Measurements from ENCODE around the gene GPATCH8. TPM values are rescaled to one million over a fixed set of nuclear protein-coding genes. Genes with fewer than 3 reads are reported as not detected.

GPATCH8 gene
- total RNA-seq, 5 donors from 2014 or later (not counting 1 experiment from before 2014, with no cell fraction given), result 68.1 to 86.0 (median 69.0) TPM

- Mint-ChIP-seq H3K27ac (no peak overlapping the region), H3K36me3 (no peaks in the 10 kb centered on the region), H3K9me3 (no peaks in the 10 kb centered on the region), H3K4me1 (peaks cover 13 to 27% (median 21%) of the 10 kb centered on the region in 3 donors), H3K27me3 (peaks cover 5 to 7% of the 10 kb centered on the region in 2 donors), H3K4me3 (peak overlapping the region; percentile 68 to 77 (median 71))
- ATAC-seq (replicated peaks in 1 of 4) (no peak), DNase-seq (no peak)
- WGBS (ENCODE audit: insufficient coverage), result 47% methylated on average over 4 of the region's 10 CpGs
- no peak overlapping the region for H3K4me3 ChIP-seq (ENCODE audit: control insufficient read depth in 1 of 2, extremely low read depth in 1 of 2, low read length in 1 of 2)
- POLR2A ChIA-PET, result no interaction called here
- no peaks in the 10 kb centered on the region for H3K9me3 ChIP-seq
- H3K27ac ChIP-seq (ENCODE audit: low read length), result no peak overlapping the region
- H3K27me3 ChIP-seq (replicated peaks in 1 of 2; ENCODE audit: control insufficient read depth in 2 of 2, extremely low read depth in 1 of 2, insufficient read depth in 2 of 2, low read length in 1 of 2), result peaks cover 7 to 38% of the 10 kb centered on the region in 2 experiments
- H3K4me1 ChIP-seq (ENCODE audit: control insufficient read depth in 1 of 2, extremely low read depth in 1 of 2, insufficient read depth in 2 of 2, low read length in 2 of 2), result peaks cover 2 to 17% of the 10 kb centered on the region in 2 experiments
- CTCF ChIA-PET, result interaction anchor here in 1 of 2 donors (1.7 kb wide), 1 partner anchor 23 kb away, joined by 6 read pairs; the partner anchor contains the start of gene FAM171A2
- H3K36me3 ChIP-seq (ENCODE audit: control insufficient read depth in 2 of 2, extremely low read depth in 1 of 2, insufficient read depth in 1 of 2, low read length in 1 of 2), result no peaks in the 10 kb centered on the region
These were observed 117.1 kb downstream of the GPATCH8 start for GRCh38 chr17:44386182-44386525.

GRCh38 chr17:44385287-44386181, 117.7 kb downstream of the GPATCH8 start:
- peaks cover 2 to 17% of the 10 kb centered on the region in 2 experiments for H3K4me1 ChIP-seq (ENCODE audit: control insufficient read depth in 1 of 2, extremely low read depth in 1 of 2, insufficient read depth in 2 of 2, low read length in 2 of 2)
- peak overlapping the region; percentile 68 to 77 (median 71) for H3K4me3 Mint-ChIP-seq
- peaks cover 7 to 41% of the 10 kb centered on the region in 2 experiments for H3K27me3 ChIP-seq (replicated peaks in 1 of 2; ENCODE audit: control insufficient read depth in 2 of 2, extremely low read depth in 1 of 2, insufficient read depth in 2 of 2, low read length in 1 of 2)
- peaks cover 5 to 7% of the 10 kb centered on the region in 2 donors for H3K27me3 Mint-ChIP-seq
- peak overlapping the region; percentile 53 to 57 for H3K4me3 ChIP-seq (ENCODE audit: control insufficient read depth in 1 of 2, extremely low read depth in 1 of 2, low read length in 1 of 2)
- POLR2A ChIA-PET, result no interaction called here
- peak; percentile 91 to 95 (median 92) for ATAC-seq (replicated peaks in 1 of 4)
- WGBS (ENCODE audit: insufficient coverage), result 12% methylated on average over 68 of the region's 68 CpGs
- no peak overlapping the region for H3K27ac ChIP-seq (ENCODE audit: low read length)
- no peaks in the 10 kb centered on the region for H3K9me3 Mint-ChIP-seq
- CTCF ChIA-PET, result interaction anchor here in 1 of 2 donors (0.7 to 1.7 kb wide), 3 partner anchors 22 to 262 kb away, joined by 3 to 9 read pairs (median 6); partner anchors contain the start of genes FAM171A2 and HDAC5
- no peak overlapping the region for H3K27ac Mint-ChIP-seq
- peaks cover 13 to 27% (median 21%) of the 10 kb centered on the region in 3 donors for H3K4me1 Mint-ChIP-seq
- H3K9me3 ChIP-seq, result no peaks in the 10 kb centered on the region
- DNase-seq, result peak; percentile 54 to 90 (median 76)
- H3K36me3 ChIP-seq (ENCODE audit: control insufficient read depth in 2 of 2, extremely low read depth in 1 of 2, insufficient read depth in 1 of 2, low read length in 1 of 2), result no peaks in the 10 kb centered on the region
- no peaks in the 10 kb centered on the region for H3K36me3 Mint-ChIP-seq

GRCh38 chr17:44384823-44385286, 118.4 kb downstream of the GPATCH8 start:
- 13% methylated on average over 26 of the region's 26 CpGs for WGBS (ENCODE audit: insufficient coverage)
- ATAC-seq (replicated peaks in 1 of 4), result peak in 1 of 4 experiments; percentile 17
- Histone ChIP-seq H3K4me1 (ENCODE audit: control insufficient read depth in 1 of 2, extremely low read depth in 1 of 2, insufficient read depth in 2 of 2, low read length in 2 of 2) (peaks cover 2 to 17% of the 10 kb centered on the region in 2 experiments), H3K36me3 (ENCODE audit: control insufficient read depth in 2 of 2, extremely low read depth in 1 of 2, insufficient read depth in 1 of 2, low read length in 1 of 2) (no peaks in the 10 kb centered on the region), H3K9me3 (no peaks in the 10 kb centered on the region), H3K27ac (ENCODE audit: low read length) (no peak overlapping the region), H3K27me3 (replicated peaks in 1 of 2; ENCODE audit: control insufficient read depth in 2 of 2, extremely low read depth in 1 of 2, insufficient read depth in 2 of 2, low read length in 1 of 2) (peaks cover 7 to 48% of the 10 kb centered on the region in 2 experiments), H3K4me3 (ENCODE audit: control insufficient read depth in 1 of 2, extremely low read depth in 1 of 2, low read length in 1 of 2) (peak overlapping the region; percentile 53 to 57)
- Mint-ChIP-seq H3K27ac (no peak overlapping the region), H3K9me3 (no peaks in the 10 kb centered on the region), H3K27me3 (peaks cover 5 to 7% of the 10 kb centered on the region in 2 donors), H3K4me1 (peaks cover 13 to 22% (median 21%) of the 10 kb centered on the region in 3 donors), H3K36me3 (no peaks in the 10 kb centered on the region), H3K4me3 (peak overlapping the region; percentile 68 to 77 (median 71))
- ChIA-PET CTCF (interaction anchor here in 1 of 2 donors (0.7 kb wide), 1 partner anchor 133 kb away, joined by 9 read pairs; no protein-coding TSS in a partner anchor), POLR2A (no interaction called here)
- peak in 1 of 35 experiments; percentile 13 for DNase-seq

- Histone ChIP-seq H3K27ac (ENCODE audit: low read length) (no peak overlapping the region), H3K4me3 (ENCODE audit: control insufficient read depth in 1 of 2, extremely low read depth in 1 of 2, low read length in 1 of 2) (no peak overlapping the region), H3K36me3 (ENCODE audit: control insufficient read depth in 2 of 2, extremely low read depth in 1 of 2, insufficient read depth in 1 of 2, low read length in 1 of 2) (no peaks in the 10 kb centered on the region), H3K4me1 (ENCODE audit: control insufficient read depth in 1 of 2, extremely low read depth in 1 of 2, insufficient read depth in 2 of 2, low read length in 2 of 2) (peaks cover 2 to 17% of the 10 kb centered on the region in 2 experiments), H3K9me3 (no peaks in the 10 kb centered on the region), H3K27me3 (replicated peaks in 1 of 2; ENCODE audit: control insufficient read depth in 2 of 2, extremely low read depth in 1 of 2, insufficient read depth in 2 of 2, low read length in 1 of 2) (peaks cover 7 to 51% of the 10 kb centered on the region in 2 experiments)
- ChIA-PET POLR2A (no interaction called here), CTCF (no interaction called here)
- Mint-ChIP-seq H3K36me3 (no peaks in the 10 kb centered on the region), H3K9me3 (no peaks in the 10 kb centered on the region), H3K4me3 (peak overlapping the region; percentile 58 to 77 (median 66)), H3K4me1 (peaks cover 11 to 17% (median 16%) of the 10 kb centered on the region in 3 donors), H3K27me3 (peaks cover under 1 to 7% of the 10 kb centered on the region in 2 donors), H3K27ac (no peak overlapping the region)
- DNase-seq (no peak), ATAC-seq (replicated peaks in 1 of 4) (no peak)
- 69% methylated on average over 21 of the region's 29 CpGs for WGBS (ENCODE audit: insufficient coverage)
These were observed 118.9 kb downstream of the GPATCH8 start for GRCh38 chr17:44384281-44384822.

GRCh38 chr17:44383861-44384260, 119.3 kb downstream of the GPATCH8 start:
- Histone ChIP-seq H3K4me3 (ENCODE audit: control insufficient read depth in 1 of 2, extremely low read depth in 1 of 2, low read length in 1 of 2) (no peak overlapping the region), H3K9me3 (no peaks in the 10 kb centered on the region), H3K27me3 (replicated peaks in 1 of 2; ENCODE audit: control insufficient read depth in 2 of 2, extremely low read depth in 1 of 2, insufficient read depth in 2 of 2, low read length in 1 of 2) (peaks cover 7 to 51% of the 10 kb centered on the region in 2 experiments), H3K36me3 (ENCODE audit: control insufficient read depth in 2 of 2, extremely low read depth in 1 of 2, insufficient read depth in 1 of 2, low read length in 1 of 2) (no peaks in the 10 kb centered on the region), H3K27ac (ENCODE audit: low read length) (no peak overlapping the region), H3K4me1 (ENCODE audit: control insufficient read depth in 1 of 2, extremely low read depth in 1 of 2, insufficient read depth in 2 of 2, low read length in 2 of 2) (peaks cover 2 to 17% of the 10 kb centered on the region in 2 experiments)
- WGBS (ENCODE audit: insufficient coverage), result 90% methylated on average over 4 of the region's 16 CpGs
- no peaks in the 10 kb centered on the region for H3K9me3 Mint-ChIP-seq
- no peak overlapping the region for H3K4me3 Mint-ChIP-seq
- peaks cover 11 to 15% (median 15%) of the 10 kb centered on the region in 3 donors for H3K4me1 Mint-ChIP-seq
- no peak overlapping the region for H3K27ac Mint-ChIP-seq
- ATAC-seq (replicated peaks in 1 of 4), result no peak
- H3K27me3 Mint-ChIP-seq, result peaks cover 0 to 7% of the 10 kb centered on the region in 2 donors
- CTCF ChIA-PET, result no interaction called here
- no peak for DNase-seq
- H3K36me3 Mint-ChIP-seq, result no peaks in the 10 kb centered on the region
- POLR2A ChIA-PET, result no interaction called here

GRCh38 chr17:44383363-44383762, 119.8 kb downstream of the GPATCH8 start:
- Histone ChIP-seq H3K4me3 (ENCODE audit: control insufficient read depth in 1 of 2, extremely low read depth in 1 of 2, low read length in 1 of 2) (no peak overlapping the region), H3K27me3 (replicated peaks in 1 of 2; ENCODE audit: control insufficient read depth in 2 of 2, extremely low read depth in 1 of 2, insufficient read depth in 2 of 2, low read length in 1 of 2) (peaks cover 7 to 51% of the 10 kb centered on the region in 2 experiments), H3K36me3 (ENCODE audit: control insufficient read depth in 2 of 2, extremely low read depth in 1 of 2, insufficient read depth in 1 of 2, low read length in 1 of 2) (no peaks in the 10 kb centered on the region), H3K27ac (ENCODE audit: low read length) (no peak overlapping the region), H3K4me1 (ENCODE audit: control insufficient read depth in 1 of 2, extremely low read depth in 1 of 2, insufficient read depth in 2 of 2, low read length in 2 of 2) (peaks cover 2 to 17% of the 10 kb centered on the region in 2 experiments), H3K9me3 (no peaks in the 10 kb centered on the region)
- DNase-seq, result no peak
- Mint-ChIP-seq H3K27ac (no peak overlapping the region), H3K27me3 (peaks cover 0 to 7% of the 10 kb centered on the region in 2 donors), H3K4me3 (no peak overlapping the region), H3K4me1 (peaks cover 11 to 15% (median 15%) of the 10 kb centered on the region in 3 donors), H3K36me3 (no peaks in the 10 kb centered on the region), H3K9me3 (no peaks in the 10 kb centered on the region)
- no peak for ATAC-seq (replicated peaks in 1 of 4)
- 96% methylated on average over 6 of the region's 15 CpGs for WGBS (ENCODE audit: insufficient coverage)
- POLR2A ChIA-PET, result no interaction called here
- CTCF ChIA-PET, result interaction anchor here in 1 of 2 donors (0.6 kb wide), 1 partner anchor 114 kb away, joined by 3 read pairs; no protein-coding TSS in a partner anchor
